A673 (cell line): ENCODE measurements around the gene NRDE2. TPM values are rescaled to one million over a fixed set of nuclear protein-coding genes. Genes with fewer than 3 reads are reported as not detected.

Source experiments
- BruUV-seq: library from RNA; stranded (reverse); fragments of 400-500 nt; replicated peaks from 2 replicates; lab custom pipeline; 2021; lab: Mats Ljungman, UMichigan
- CTCF ChIA-PET: fragments of 300-600 bp; sonication (Branson Sonifier 250); formaldehyde crosslinking; loops from one replicate; lab custom pipeline; 2022; ENCODE audit warnings: antibody characterized with exemption; lab: Charles Lee
- POLR2A ChIA-PET: fragments of 300-600 bp; sonication (Branson Sonifier 250); formaldehyde crosslinking; loops from one replicate; lab custom pipeline; 2022; ENCODE audit warnings: antibody characterized with exemption; ENCODE audit not compliant: low non-redundant PET; lab: Charles Lee
- DNase-seq: peaks from one replicate; pipeline ENCODE4 v3.0.0-alpha.2; 2015; ENCODE audit warnings: low spot score
- H3K27ac ChIP-seq: fragments of 200-600 bp; sonication (generic); 2 replicates; pipeline ENCODE4 v1.5.1; 2016; ENCODE audit warnings: mixed run types, low read depth, mild to moderate bottlenecking, mixed read lengths, antibody characterized with exemption, low read length; ENCODE audit not compliant: poor library complexity, severe bottlenecking
- H3K27me3 ChIP-seq: fragments of 200-600 bp; sonication (generic); replicated peaks from 2 replicates; pipeline ENCODE4 v1.6.1; 2017; ENCODE audit warnings: mixed run types, low read depth, mild to moderate bottlenecking, mixed read lengths, antibody characterized with exemption, low read length; ENCODE audit not compliant: insufficient read depth, poor library complexity
- H3K36me3 ChIP-seq: fragments of 200-600 bp; sonication (generic); 2 replicates; pipeline ENCODE4 v1.6.1; 2016; ENCODE audit warnings: mixed run types, mild to moderate bottlenecking, mixed read lengths, antibody characterized with exemption, low read length; ENCODE audit not compliant: insufficient read depth, poor library complexity, severe bottlenecking
- H3K4me1 ChIP-seq: fragments of 200-600 bp; sonication (generic); 2 replicates; pipeline ENCODE4 v1.6.1; 2017; ENCODE audit warnings: mixed run types, mild to moderate bottlenecking, mixed read lengths, antibody characterized with exemption, low read length; ENCODE audit not compliant: insufficient read depth, poor library complexity, severe bottlenecking
- H3K4me3 ChIP-seq: fragments of 200-600 bp; sonication (generic); 2 replicates; pipeline ENCODE4 v1.5.1; 2016; ENCODE audit warnings: low read depth, mixed run types, mild to moderate bottlenecking, mixed read lengths, low read length; ENCODE audit not compliant: poor library complexity, severe bottlenecking
- H3K9me3 ChIP-seq: fragments of 200-600 bp; sonication (generic); 2 replicates; pipeline ENCODE4 v1.6.1; 2016; ENCODE audit warnings: mixed run types, low read depth, mild to moderate bottlenecking, mixed read lengths, antibody characterized with exemption, low read length; ENCODE audit not compliant: poor library complexity, severe bottlenecking
- EZH2 ChIP-seq: fragments of 200-600 bp; sonication (generic); IDR thresholded peaks from 2 replicates; pipeline ENCODE4 v1.6.1; 2017; ENCODE audit warnings: borderline replicate concordance, low read depth, mild to moderate bottlenecking, mixed read lengths, antibody characterized with exemption, low read length; ENCODE audit not compliant: poor library complexity, severe bottlenecking
- intact Hi-C: fragments of 100-400 bp; cut with micrococcal nuclease; formaldehyde crosslinking; loops from one replicate; pipeline ENCODE4 v1.10.0; 2022; ENCODE audit not compliant: unreplicated experiment
- total RNA-seq: library from RNA; stranded (reverse); gene quantifications from 2 replicates; pipeline ENCODE4 v1.2.3, GENCODE V29; 2021
- TF ChIP-seq, protein P1 (sequence below): fragments of 300-800, 200-600 bp; sonication (generic); conservative IDR thresholded peaks from 2 replicates; pipeline ENCODE4 v1.5.1; 2017; ENCODE audit warnings: low read depth, mild to moderate bottlenecking, antibody characterized with exemption, low read length, moderate library complexity, mixed read lengths

The NRDE2 gene
- total RNA-seq, 1 experiment from 2014 or later: 19.7 TPM

DNA sequence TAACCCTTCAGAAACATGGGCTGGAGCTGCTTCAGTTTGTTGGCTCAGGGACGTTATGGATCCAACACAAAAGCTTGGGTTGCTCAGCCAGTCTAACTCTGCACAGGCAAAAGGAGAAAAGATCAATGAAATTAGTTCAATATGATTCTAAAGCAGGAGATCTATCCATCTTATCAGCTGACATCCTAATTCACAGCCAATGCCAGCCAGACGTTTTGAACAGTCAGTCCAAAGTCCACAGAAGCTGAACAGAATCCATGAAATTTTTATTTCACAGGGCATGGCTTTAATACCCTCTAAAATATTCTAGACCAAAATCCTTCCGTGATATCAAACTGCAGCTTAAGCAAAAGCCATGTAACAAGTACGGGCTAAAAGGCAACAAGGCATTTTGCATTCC is 13.7 kb downstream of the NRDE2 start:
- TF ChIP-seq EZH2: no peak
- TF ChIP-seq, protein P1, sequence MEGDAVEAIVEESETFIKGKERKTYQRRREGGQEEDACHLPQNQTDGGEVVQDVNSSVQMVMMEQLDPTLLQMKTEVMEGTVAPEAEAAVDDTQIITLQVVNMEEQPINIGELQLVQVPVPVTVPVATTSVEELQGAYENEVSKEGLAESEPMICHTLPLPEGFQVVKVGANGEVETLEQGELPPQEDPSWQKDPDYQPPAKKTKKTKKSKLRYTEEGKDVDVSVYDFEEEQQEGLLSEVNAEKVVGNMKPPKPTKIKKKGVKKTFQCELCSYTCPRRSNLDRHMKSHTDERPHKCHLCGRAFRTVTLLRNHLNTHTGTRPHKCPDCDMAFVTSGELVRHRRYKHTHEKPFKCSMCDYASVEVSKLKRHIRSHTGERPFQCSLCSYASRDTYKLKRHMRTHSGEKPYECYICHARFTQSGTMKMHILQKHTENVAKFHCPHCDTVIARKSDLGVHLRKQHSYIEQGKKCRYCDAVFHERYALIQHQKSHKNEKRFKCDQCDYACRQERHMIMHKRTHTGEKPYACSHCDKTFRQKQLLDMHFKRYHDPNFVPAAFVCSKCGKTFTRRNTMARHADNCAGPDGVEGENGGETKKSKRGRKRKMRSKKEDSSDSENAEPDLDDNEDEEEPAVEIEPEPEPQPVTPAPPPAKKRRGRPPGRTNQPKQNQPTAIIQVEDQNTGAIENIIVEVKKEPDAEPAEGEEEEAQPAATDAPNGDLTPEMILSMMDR: no peak
- intact Hi-C loops: no loop called here
- H3K36me3 ChIP-seq: peaks cover 19% of the 10 kb centered on the region
- no peaks in the 10 kb centered on the region for H3K27me3 ChIP-seq
- H3K4me3 ChIP-seq: no peak overlapping the region
- DNase-seq: no peak
- H3K27ac ChIP-seq: no peak overlapping the region
- CTCF ChIA-PET: no interaction called here
- POLR2A ChIA-PET: no interaction called here
- peaks cover 7% of the 10 kb centered on the region for H3K4me1 ChIP-seq
- no peaks in the 10 kb centered on the region for H3K9me3 ChIP-seq
- BruUV-seq: no TSS peak

DNA sequence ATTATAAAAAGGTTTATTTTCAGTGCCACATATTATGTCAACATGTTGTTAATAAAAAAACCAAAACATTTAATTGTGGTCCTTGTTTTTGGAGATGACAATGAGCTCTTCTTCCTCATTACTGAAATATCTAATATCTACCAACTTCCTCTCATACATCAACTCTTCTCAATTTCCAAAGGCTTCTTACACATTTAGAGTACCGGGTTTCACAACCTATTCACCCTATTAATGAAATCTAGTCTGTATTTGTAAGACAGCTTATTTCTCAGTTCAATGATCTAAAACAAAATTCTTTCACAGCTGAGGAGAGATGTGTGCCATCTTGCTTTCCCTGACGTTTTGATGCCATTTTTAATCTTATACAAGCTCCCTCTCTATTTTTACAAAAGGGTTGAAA is 14.5 kb downstream of the NRDE2 start:
- DNase-seq: no peak
- Histone ChIP-seq H3K9me3 (no peaks in the 10 kb centered on the region), H3K27ac (no peak overlapping the region), H3K4me1 (peaks cover 4% of the 10 kb centered on the region), H3K36me3 (peaks cover 24% of the 10 kb centered on the region), H3K27me3 (no peaks in the 10 kb centered on the region), H3K4me3 (no peak overlapping the region)
- intact Hi-C loops: no loop called here
- BruUV-seq: no TSS peak
- ChIA-PET POLR2A (no interaction called here), CTCF (interaction anchor here (0.6 kb wide), 1 partner anchor 411 kb away, joined by 9 read pairs; no protein-coding TSS in a partner anchor)
- TF ChIP-seq EZH2: no peak
- TF ChIP-seq, protein P1: no peak

DNA sequence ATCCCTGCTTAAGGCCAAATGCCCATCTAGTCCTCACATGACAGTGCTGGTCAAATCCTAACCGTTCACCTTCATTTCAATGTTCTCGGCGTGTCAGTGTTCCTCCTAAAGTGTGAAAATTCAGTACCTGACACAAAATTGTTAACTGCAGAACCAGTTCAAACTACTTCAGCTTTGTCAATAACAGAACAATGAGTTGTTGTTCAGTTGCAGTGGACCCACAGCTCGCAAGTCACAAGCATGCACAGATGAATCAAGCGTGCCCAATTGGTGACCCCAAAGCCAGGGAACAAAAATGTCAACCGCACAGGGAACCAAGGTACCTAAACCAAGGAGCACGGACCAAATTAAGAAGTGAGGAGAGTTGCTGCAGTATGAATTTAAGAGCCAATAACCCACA is 23.2 kb downstream of the NRDE2 start:
- no TSS peak for BruUV-seq
- Histone ChIP-seq H3K4me3 (no peak overlapping the region), H3K27me3 (no peaks in the 10 kb centered on the region), H3K27ac (no peak overlapping the region), H3K9me3 (no peaks in the 10 kb centered on the region), H3K36me3 (peaks cover 22% of the 10 kb centered on the region), H3K4me1 (no peaks in the 10 kb centered on the region)
- TF ChIP-seq, protein P1: no peak
- TF ChIP-seq EZH2: no peak
- ChIA-PET CTCF (no interaction called here), POLR2A (no interaction called here)
- no peak for DNase-seq
- intact Hi-C loops: no loop called here
